Activated CD4-positive, alpha-beta T cell treated with anti-CD3 and anti-CD28 coated beads, Interleukin-2, amount 10 ng/mL, durations not matched to agents 24 days and 14 days (primary cell): ENCODE results near the gene DIS3L2. TPM values are rescaled to one million over a fixed set of nuclear protein-coding genes. Genes with fewer than 3 reads are reported as not detected.
"Not testable (repeated sequence)": the region's sequence is repeated elsewhere in the genome, so short reads cannot be mapped to it uniquely, and the experiment has no call there.

Experiments
- DNase-seq: peaks from one replicate; pipeline ENCODE4 v3.0.0; 2022
- H3K27ac Mint-ChIP-seq: one replicate; pipeline ENCODE4 v1.8.0; 2022; ENCODE audit warnings: mild to moderate bottlenecking, mixed read lengths
- H3K27me3 Mint-ChIP-seq: one replicate; pipeline ENCODE4 v1.8.0; 2022; ENCODE audit warnings: mixed read lengths
- H3K36me3 Mint-ChIP-seq: one replicate; pipeline ENCODE4 v1.8.0; 2022; ENCODE audit warnings: low read depth, mild to moderate bottlenecking, mixed read lengths
- H3K4me1 Mint-ChIP-seq: one replicate; pipeline ENCODE4 v1.8.0; 2021; ENCODE audit warnings: mixed read lengths
- H3K4me3 Mint-ChIP-seq: one replicate; pipeline ENCODE4 v1.8.0; 2022; ENCODE audit warnings: mild to moderate bottlenecking, moderate library complexity, mixed read lengths
- H3K9me3 Mint-ChIP-seq: one replicate; pipeline ENCODE4 v1.8.0; 2021; ENCODE audit warnings: mixed read lengths
- intact Hi-C: fragments of 100-400 bp; cut with micrococcal nuclease; formaldehyde crosslinking; loops from one replicate; pipeline ENCODE4 v1.15.1; 2023
- total RNA-seq: library from RNA; stranded (reverse); gene quantifications from 2 replicates; pipeline ENCODE4 v1.2.3, GENCODE V29; 2022

The DIS3L2 gene
- total RNA-seq, 1 donor from 2014 or later: 27.8 TPM

DNA sequence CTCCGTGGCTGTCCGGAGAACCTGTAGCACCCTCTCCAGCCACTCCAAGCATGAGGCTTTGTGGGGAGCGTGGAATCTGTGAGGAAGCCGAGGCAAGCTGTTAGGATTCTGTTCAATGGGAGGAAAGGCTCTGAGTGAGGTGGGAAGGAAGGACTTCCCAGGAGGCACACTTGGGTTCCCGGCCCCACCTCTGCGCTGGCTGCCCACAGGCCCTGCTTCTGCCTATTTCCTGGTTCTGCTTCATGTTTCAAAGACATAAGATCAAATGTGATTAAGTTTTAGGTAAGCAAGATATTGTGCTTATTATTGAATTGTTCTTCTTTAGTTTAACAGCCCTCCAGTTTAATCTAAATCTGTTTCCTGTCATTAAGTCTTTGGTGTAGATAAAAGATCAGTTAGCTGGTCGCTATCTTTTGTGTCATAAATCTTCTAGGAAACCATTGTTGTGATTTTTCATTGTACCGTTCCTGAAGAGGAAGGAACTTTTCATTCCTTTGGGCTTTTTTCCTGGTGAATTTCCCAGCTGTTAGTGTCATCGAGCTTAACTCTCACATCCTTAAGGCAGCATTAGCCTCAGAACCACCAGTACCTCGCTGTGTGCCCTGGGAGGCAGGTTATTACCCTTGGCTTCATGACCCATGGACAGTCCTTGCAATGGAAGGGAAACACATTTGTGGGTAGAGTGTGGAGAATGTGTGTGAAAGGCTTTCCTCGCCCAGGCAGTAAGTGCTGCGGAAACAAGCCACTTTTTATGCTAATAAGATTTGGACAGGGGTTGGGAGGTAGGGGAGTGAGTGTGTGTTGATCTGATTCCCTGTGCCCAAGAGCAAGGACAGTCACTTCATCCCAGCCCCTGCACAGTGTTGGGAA lies 355.2 kb downstream of the DIS3L2 start:
- Mint-ChIP-seq H3K4me1 (peaks cover 58% of the 10 kb centered on the region), H3K4me3 (peak overlapping the region; percentile 16), H3K27ac (peak overlapping the region; percentile 94), H3K36me3 (peaks cover 16% of the 10 kb centered on the region), H3K27me3 (no peaks in the 10 kb centered on the region), H3K9me3 (peaks cover 21% of the 10 kb centered on the region)
- no peak for DNase-seq
- intact Hi-C loops: loop anchor here (10.0 kb wide), 1 partner anchor 292 kb away; no protein-coding TSS in a partner anchor

DNA sequence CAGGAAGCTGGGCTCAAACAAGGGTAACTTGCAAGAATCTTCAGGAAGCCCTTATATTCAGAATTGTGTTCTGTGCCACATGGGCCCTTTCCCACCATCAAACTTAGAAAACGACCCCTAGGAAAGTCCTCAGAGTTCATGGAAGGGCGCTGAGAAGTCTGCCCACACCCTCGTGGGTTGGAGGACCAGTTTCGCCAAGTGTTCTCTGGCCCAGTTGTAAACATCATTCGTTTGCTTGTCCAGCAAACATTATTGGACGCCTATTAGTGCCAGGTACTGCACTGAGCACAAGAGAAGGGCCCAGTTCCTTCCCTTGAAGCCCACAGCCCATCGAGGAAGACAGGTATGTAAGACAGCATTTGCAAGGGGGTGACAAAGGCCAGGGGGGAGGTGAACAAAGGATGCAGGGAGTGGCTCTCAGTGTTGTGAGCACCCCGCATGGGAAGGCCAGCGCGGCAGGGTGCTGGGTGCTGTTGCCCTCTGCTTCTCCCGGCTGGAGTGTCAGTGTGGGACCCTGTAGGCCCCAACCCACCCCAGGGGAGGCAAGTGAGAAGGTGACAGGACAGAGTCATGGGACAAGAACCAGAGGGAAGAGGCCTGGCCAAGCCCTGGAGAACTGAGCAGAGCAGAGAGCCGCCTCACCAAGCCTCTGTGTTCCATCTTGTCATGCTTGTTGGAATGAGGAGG lies 356.8 kb downstream of the DIS3L2 start:
- H3K27ac Mint-ChIP-seq: no peak overlapping the region
- intact Hi-C loops: loop anchor here (10.0 kb wide), 1 partner anchor 294 kb away; no protein-coding TSS in a partner anchor
- peaks cover 68% of the 10 kb centered on the region for H3K4me1 Mint-ChIP-seq

DNA sequence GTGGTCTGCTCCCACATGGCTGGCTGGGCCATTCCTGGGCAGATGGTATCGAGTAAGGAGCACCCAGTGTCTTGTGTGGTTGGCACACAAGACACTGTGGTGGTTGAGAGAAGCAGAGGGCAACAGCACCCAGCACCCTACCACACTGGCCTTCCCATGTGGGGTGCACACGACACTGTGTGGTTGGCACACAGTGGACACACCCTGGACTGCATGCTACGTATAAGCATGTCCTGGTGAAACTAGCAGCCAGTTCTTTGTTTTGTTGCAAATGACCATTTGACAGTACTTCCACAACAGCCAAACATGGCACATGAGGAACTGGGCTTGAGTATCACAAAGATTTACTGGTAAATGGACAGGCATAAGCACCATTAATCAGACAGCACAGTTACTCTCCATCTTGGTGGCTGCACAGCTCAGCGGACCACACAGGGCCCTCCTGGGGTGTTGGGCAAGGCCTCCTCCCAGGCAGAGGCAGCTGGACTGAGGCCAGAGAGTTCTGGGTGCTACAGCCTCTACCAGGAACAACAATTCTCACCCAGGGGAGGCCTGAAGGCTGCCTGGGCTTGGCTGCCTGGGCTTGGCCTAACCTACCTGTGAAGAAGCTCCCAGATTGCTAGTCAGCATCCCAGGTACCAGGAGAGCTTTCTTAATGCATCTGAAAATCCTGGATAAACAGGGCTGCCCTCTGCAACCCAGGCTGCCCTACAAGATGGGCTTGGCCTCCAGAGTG lies 357.7 kb downstream of the DIS3L2 start:
- Mint-ChIP-seq H3K27me3 (no peaks in the 10 kb centered on the region), H3K4me1 (peaks cover 66% of the 10 kb centered on the region), H3K9me3 (peaks cover 4% of the 10 kb centered on the region), H3K4me3 (peak overlapping the region; percentile 40), H3K27ac (no peak overlapping the region), H3K36me3 (peaks cover 6% of the 10 kb centered on the region)
- no peak for DNase-seq
- intact Hi-C loops: loop anchor here (10.0 kb wide), 1 partner anchor 294 kb away; no protein-coding TSS in a partner anchor

More for the DNA sequence above, 356.8 kb downstream of the DIS3L2 start:
- no peak overlapping the region for H3K4me3 Mint-ChIP-seq
- H3K27me3 Mint-ChIP-seq: no peaks in the 10 kb centered on the region
- peaks cover 8% of the 10 kb centered on the region for H3K9me3 Mint-ChIP-seq
- DNase-seq: no peak
- H3K36me3 Mint-ChIP-seq: peaks cover 11% of the 10 kb centered on the region

DNA sequence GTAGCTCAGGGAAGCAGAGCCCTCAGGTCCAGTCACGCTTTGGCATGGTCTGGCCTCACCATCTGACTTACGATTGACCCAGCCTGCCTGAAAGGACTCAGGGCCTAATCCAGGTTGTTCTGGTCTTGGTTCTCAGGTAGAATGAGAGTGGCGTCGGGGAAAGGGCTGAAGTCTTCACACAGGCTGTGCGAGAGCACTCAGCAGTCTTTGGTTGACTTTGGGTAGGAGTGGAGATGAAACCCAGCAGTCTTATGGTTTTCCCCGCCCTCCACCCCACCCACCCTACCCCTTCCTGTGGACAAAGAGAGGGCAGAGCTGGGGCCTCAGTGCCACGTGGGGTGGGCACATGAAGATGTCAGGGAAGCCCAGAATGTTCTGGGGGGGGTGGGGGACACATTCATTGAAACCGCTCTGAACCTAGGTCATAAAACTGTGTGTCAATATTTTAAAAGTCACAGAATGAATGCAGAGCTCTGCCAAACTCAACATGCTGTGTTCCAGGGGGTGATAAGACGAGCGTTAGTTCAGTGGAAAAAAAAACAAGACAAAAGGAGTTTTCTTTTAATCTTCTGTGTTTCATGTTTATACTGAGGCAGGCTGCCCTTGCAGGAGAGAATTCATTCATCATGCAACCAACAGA lies 358.4 kb downstream of the DIS3L2 start:
- intact Hi-C loops: loop anchor here (5.0 to 10.0 kb wide), 3 partner anchors 122 to 295 kb away; no protein-coding TSS in a partner anchor
- Mint-ChIP-seq H3K36me3 (peaks cover 4% of the 10 kb centered on the region), H3K27ac (peak overlapping the region; percentile 84), H3K9me3 (no peaks in the 10 kb centered on the region), H3K4me3 (peak overlapping the region; percentile 40), H3K27me3 (no peaks in the 10 kb centered on the region), H3K4me1 (peaks cover 59% of the 10 kb centered on the region)
- DNase-seq: no peak

DNA sequence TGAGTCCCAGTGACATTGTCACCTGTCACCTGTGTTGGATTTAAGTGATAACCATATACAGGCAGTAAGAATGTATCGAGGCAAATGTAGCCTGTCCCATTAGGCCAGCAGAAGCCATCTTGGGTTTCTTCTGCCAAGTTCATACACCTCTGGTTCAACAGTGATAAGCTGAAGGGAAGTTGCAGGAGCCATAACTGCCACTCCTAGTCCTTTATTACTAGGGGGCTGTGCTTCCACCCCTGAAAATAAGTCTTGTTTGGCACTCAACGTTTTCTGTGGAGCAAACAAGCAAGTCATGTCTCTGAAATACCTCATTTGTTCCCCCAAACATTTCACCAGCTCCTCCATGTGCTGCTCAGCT lies 358.9 kb downstream of the DIS3L2 start:
- Mint-ChIP-seq H3K27me3 (no peaks in the 10 kb centered on the region), H3K36me3 (peaks cover 2% of the 10 kb centered on the region), H3K4me1 (peaks cover 54% of the 10 kb centered on the region), H3K27ac (peak overlapping the region; percentile 84), H3K9me3 (no peaks in the 10 kb centered on the region), H3K4me3 (peak overlapping the region; percentile 43)
- intact Hi-C loops: loop anchor here (5.0 to 10.0 kb wide), 2 partner anchors 122 to 176 kb away; no protein-coding TSS in a partner anchor
- no peak for DNase-seq

DNA sequence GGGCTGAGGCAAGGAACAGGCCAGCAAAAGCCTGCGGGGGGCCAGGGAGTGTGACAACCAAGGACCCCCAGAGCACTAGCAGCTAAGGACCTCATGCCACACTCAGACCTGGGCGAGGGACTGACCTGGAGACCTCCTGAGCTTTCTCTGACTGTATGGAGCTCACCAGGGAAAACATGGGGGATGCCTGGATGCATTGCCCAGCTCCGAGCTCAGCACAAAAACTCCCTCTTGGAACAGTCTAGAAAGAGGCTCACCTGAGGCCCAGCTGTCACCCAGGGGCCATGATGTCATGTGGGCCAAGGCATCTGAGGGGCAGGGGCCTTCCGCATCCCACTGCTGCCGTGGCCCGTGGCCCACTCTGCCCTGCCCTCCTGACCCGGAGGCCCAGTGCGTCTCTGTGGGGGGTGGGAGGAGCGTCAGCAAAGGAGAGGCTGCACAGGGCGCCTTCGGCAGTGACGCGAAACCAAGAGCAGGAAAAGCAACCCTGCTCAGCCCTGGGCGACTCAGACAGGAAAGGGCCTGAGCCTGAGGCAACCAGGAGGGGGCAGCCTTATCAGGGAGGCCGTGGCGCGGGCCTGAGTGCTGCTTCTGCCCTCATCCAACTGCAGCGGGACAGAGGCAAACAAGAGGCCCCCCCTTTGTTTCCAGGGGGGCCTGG lies 359.8 kb downstream of the DIS3L2 start:
- H3K27ac Mint-ChIP-seq: peak overlapping the region; percentile 80
- DNase-seq: peak; percentile 91
- peak overlapping the region; percentile 69 for H3K4me3 Mint-ChIP-seq
- H3K27me3 Mint-ChIP-seq: no peaks in the 10 kb centered on the region
- peaks cover 46% of the 10 kb centered on the region for H3K4me1 Mint-ChIP-seq
- H3K9me3 Mint-ChIP-seq: no peaks in the 10 kb centered on the region
- intact Hi-C loops: loop anchor here (5.0 to 10.0 kb wide), 2 partner anchors 121 to 176 kb away; no protein-coding TSS in a partner anchor
- H3K36me3 Mint-ChIP-seq: no peaks in the 10 kb centered on the region

DNA sequence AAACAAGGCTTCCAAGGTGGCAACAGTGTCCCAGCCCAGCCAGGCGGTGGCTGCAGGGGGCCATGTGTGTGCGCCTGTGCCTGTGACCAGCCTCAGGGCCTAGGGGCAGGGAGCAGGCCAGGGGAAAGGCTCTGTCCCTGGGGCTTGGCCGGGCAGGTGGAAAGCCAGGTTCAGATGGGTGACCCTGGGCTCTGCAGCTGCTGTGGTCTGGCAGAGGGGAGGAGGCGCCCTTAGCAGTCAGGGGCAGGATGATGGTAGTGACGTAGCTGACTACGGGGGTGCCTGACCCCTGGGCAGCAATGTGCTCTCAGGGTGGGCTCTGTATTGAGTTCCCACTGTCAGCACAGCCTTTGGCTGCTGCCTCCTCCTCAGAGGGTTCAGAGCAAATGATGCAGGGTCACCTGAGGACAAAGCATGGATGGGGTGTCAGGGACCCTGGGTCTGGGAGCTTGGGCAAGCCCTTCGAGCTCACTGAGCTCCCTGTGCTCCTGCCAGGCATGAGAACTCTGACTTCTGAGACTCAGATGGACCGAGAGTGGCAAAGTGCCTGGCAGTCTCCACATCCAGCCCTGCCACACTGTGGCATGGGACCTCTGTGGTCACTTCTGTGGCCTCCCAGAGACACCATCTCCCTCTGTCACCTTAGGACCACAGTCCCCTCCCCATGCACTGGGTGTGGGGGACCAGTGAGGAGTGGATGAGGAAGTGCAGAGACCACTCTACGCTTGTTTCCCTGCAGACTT lies 360.5 kb downstream of the DIS3L2 start:
- Mint-ChIP-seq H3K4me1 (peaks cover 40% of the 10 kb centered on the region), H3K9me3 (no peaks in the 10 kb centered on the region), H3K4me3 (peak overlapping the region; percentile 69), H3K27me3 (no peaks in the 10 kb centered on the region), H3K36me3 (no peaks in the 10 kb centered on the region), H3K27ac (peak overlapping the region; percentile 80)
- intact Hi-C loops: loop anchor here (2.0 to 10.0 kb wide), 3 partner anchors 85 to 177 kb away; no protein-coding TSS in a partner anchor
- no peak for DNase-seq

DNA sequence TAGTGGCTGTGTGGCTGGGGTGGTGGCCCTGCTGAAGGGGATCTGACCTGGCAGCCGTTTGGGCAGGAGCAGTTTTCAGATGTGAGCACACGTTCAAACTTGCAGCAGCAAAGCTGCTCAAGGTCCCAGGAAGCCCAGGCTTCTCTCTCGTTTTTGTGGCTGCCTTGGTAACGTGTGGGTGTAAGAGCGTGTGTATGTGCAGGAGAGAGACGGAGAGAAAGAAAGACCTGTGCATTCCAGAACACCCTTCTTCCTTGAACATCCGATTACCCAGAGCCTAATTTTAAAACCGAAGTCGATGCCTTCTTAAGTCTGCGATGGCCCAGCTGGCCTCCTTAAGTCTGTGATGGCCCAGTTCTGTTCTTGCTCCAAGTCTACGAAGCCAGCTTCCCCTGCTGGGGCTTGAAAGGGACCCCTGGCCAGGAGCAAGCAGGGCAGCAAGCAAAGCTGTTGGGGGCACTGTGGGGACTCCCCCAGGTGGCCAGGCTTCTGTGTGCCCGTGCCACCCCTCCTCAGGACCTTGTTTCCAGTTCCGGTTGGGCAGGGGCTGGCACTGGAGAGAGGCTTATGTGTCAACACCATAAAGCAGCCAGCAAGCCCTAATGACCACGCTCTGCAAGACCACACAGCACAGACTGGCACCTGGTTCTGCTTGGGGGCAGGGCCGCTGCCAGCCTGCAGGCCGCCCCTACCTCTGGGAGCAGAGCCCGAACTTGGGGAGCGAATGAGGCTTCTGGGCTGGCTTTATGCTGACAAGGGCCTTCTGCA lies 361.2 kb downstream of the DIS3L2 start:
- Mint-ChIP-seq H3K27me3 (no peaks in the 10 kb centered on the region), H3K36me3 (no peaks in the 10 kb centered on the region), H3K27ac (peak overlapping the region; percentile 79), H3K4me1 (peaks cover 38% of the 10 kb centered on the region), H3K9me3 (no peaks in the 10 kb centered on the region), H3K4me3 (peak overlapping the region; percentile 37)
- DNase-seq: no peak
- intact Hi-C loops: loop anchor here (2.0 to 10.0 kb wide), 3 partner anchors 86 to 178 kb away; no protein-coding TSS in a partner anchor

DNA sequence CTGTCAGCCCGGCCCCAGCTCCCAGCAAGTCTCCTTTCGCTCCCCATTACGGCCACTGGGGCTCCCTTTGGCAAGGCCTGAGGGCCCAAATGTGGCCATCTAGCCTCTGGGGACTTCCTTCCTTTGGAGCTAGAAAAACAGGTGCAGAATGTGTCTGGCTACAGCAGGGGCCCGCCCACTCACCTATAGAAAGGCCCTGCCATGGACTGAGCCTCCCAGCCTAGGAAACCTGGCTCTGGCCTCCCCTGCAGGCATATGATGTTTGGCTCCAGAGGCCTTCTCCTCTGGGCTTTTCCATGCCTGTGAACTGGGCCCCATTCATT lies 361.8 kb downstream of the DIS3L2 start:
- intact Hi-C loops: loop anchor here (2.0 to 10.0 kb wide), 3 partner anchors 86 to 178 kb away; no protein-coding TSS in a partner anchor
- no peaks in the 10 kb centered on the region for H3K27me3 Mint-ChIP-seq
- H3K4me1 Mint-ChIP-seq: peaks cover 37% of the 10 kb centered on the region
- H3K4me3 Mint-ChIP-seq: no peak overlapping the region
- DNase-seq: no peak
- no peaks in the 10 kb centered on the region for H3K36me3 Mint-ChIP-seq
- no peak overlapping the region for H3K27ac Mint-ChIP-seq
- no peaks in the 10 kb centered on the region for H3K9me3 Mint-ChIP-seq

DNA sequence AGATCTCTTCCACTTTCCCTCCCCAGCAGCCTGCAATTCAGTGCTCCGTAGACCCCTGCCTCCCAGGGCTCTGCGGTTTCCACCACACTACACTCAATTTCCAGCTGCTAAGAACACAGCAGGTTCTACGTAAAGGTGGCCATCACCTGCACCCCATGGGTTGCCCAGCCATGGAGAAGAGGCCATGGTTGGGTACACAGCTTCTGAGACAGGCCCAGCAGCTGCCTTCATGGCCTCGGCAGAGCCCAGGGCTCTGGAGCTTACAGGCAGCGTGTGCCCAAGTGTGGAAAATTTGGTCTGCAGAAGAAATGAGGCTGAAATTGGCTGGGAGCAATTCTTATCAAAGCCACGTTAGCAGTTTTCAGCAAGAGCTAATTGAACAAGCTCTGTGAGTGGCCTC lies 362.5 kb downstream of the DIS3L2 start:
- not testable (repeated sequence) for H3K9me3 Mint-ChIP-seq, H3K36me3 Mint-ChIP-seq, DNase-seq, H3K27ac Mint-ChIP-seq, H3K4me3 Mint-ChIP-seq, H3K27me3 Mint-ChIP-seq
- H3K4me1 Mint-ChIP-seq: peaks cover 32% of the 10 kb centered on the region
- intact Hi-C loops: loop anchor here (2.0 to 10.0 kb wide), 3 partner anchors 87 to 179 kb away; no protein-coding TSS in a partner anchor

DNA sequence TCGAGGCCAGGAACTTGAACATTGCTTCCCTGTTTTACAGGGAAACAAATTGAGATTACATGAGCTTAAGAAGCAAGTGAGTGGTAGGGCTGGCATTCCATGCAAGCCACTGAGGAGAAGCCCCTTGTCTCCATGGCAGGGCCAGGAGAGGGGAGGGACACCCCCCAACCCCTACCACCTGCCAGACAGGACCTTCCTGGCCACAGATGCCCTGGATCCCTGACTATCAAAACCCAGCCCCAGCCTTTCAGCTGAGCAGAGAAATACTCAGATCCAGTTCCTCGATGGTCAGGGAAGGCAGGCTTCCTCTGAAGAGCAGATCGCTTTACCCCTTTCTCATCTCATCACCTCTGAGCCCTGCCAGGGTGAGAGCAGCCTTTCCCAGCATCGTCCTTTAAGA lies 363.3 kb downstream of the DIS3L2 start:
- peaks cover 27% of the 10 kb centered on the region for H3K4me1 Mint-ChIP-seq
- H3K4me3 Mint-ChIP-seq: no peak overlapping the region
- no peaks in the 10 kb centered on the region for H3K27me3 Mint-ChIP-seq
- H3K27ac Mint-ChIP-seq: no peak overlapping the region
- no peak for DNase-seq
- intact Hi-C loops: loop anchor here (5.0 to 10.0 kb wide), 2 partner anchors 118 to 180 kb away; no protein-coding TSS in a partner anchor
- H3K9me3 Mint-ChIP-seq: no peaks in the 10 kb centered on the region
- no peaks in the 10 kb centered on the region for H3K36me3 Mint-ChIP-seq
